ENCODE data around the gene WDR72. TPM values are rescaled to one million over a fixed set of nuclear protein-coding genes. Genes with fewer than 3 reads are reported as not detected.
A peak's percentile ranks its signal among the peaks of the same experiment; 100 is the strongest.

The WDR72 gene
- total and polyA plus RNA-seq, 2 of the 13 experiments (the other 11 are each of a cell fraction or from before 2014, with no cell fraction given): 0.21 to 0.60 TPM

- TF ChIP-seq MXI1 (IDR thresholded peaks at IDR 0.05; ENCODE audit: borderline replicate concordance, low read depth, low read length) (no peak), BORCS8-MEF2B (CRISPR knock-in tag; IDR thresholded peaks at IDR 0.05) (no peak), ZNF367 (CRISPR knock-in tag; IDR thresholded peaks at IDR 0.05; ENCODE audit: borderline replicate concordance) (no peak), ZFP36L2 (CRISPR knock-in tag; IDR thresholded peaks at IDR 0.05) (no peak), ZNF552 (CRISPR knock-in tag; IDR thresholded peaks at IDR 0.05; ENCODE audit: borderline replicate concordance) (no peak), TCF7 (IDR thresholded peaks at IDR 0.05; ENCODE audit: low read depth) (peak; percentile 39; the same call in 1 of the 2 replicates), ZNF691 (CRISPR knock-in tag; IDR thresholded peaks at IDR 0.05; ENCODE audit: borderline replicate concordance, low read depth) (no peak), ZNF282 (IDR thresholded peaks at IDR 0.05; ENCODE audit: partially characterized antibody) (no peak), ADNP (CRISPR knock-in tag; IDR thresholded peaks at IDR 0.05) (no peak), FOXA1 (IDR thresholded peaks at IDR 0.05) (no peak), FOXA1 (CRISPR knock-in tag; IDR thresholded peaks at IDR 0.05) (no peak), SOX6 (IDR thresholded peaks at IDR 0.05) (no peak), SOX6 (CRISPR knock-in tag; IDR thresholded peaks at IDR 0.05) (peak; percentile 91), XRCC5 (optimal IDR thresholded peaks at IDR 0.05; ENCODE audit: low read length) (no peak), RARA (CRISPR knock-in tag; IDR thresholded peaks at IDR 0.05) (peak; percentile 94), ZNF256 (CRISPR knock-in tag; conservative IDR thresholded peaks at IDR 0.05) (no peak), PTBP1 (IDR thresholded peaks at IDR 0.05; ENCODE audit: low read depth, low read length, poor library complexity, severe bottlenecking) (no peak), ZNF672 (CRISPR knock-in tag; IDR thresholded peaks at IDR 0.05) (no peak), POGZ (CRISPR knock-in tag; IDR thresholded peaks at IDR 0.05) (no peak; the same call in 1 of the 2 replicates)
- TF ChIP-seq, protein P1, sequence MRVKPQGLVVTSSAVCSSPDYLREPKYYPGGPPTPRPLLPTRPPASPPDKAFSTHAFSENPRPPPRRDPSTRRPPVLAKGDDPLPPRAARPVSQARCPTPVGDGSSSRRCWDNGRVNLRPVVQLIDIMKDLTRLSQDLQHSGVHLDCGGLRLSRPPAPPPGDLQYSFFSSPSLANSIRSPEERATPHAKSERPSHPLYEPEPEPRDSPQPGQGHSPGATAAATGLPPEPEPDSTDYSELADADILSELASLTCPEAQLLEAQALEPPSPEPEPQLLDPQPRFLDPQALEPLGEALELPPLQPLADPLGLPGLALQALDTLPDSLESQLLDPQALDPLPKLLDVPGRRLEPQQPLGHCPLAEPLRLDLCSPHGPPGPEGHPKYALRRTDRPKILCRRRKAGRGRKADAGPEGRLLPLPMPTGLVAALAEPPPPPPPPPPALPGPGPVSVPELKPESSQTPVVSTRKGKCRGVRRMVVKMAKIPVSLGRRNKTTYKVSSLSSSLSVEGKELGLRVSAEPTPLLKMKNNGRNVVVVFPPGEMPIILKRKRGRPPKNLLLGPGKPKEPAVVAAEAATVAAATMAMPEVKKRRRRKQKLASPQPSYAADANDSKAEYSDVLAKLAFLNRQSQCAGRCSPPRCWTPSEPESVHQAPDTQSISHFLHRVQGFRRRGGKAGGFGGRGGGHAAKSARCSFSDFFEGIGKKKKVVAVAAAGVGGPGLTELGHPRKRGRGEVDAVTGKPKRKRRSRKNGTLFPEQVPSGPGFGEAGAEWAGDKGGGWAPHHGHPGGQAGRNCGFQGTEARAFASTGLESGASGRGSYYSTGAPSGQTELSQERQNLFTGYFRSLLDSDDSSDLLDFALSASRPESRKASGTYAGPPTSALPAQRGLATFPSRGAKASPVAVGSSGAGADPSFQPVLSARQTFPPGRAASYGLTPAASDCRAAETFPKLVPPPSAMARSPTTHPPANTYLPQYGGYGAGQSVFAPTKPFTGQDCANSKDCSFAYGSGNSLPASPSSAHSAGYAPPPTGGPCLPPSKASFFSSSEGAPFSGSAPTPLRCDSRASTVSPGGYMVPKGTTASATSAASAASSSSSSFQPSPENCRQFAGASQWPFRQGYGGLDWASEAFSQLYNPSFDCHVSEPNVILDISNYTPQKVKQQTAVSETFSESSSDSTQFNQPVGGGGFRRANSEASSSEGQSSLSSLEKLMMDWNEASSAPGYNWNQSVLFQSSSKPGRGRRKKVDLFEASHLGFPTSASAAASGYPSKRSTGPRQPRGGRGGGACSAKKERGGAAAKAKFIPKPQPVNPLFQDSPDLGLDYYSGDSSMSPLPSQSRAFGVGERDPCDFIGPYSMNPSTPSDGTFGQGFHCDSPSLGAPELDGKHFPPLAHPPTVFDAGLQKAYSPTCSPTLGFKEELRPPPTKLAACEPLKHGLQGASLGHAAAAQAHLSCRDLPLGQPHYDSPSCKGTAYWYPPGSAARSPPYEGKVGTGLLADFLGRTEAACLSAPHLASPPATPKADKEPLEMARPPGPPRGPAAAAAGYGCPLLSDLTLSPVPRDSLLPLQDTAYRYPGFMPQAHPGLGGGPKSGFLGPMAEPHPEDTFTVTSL (CRISPR knock-in tag; IDR thresholded peaks at IDR 0.05; ENCODE audit: borderline replicate concordance): 0 out of 2 replicates have a peak, but pooled peaks have one; percentile 58
- TF ChIP-seq, protein P2, sequence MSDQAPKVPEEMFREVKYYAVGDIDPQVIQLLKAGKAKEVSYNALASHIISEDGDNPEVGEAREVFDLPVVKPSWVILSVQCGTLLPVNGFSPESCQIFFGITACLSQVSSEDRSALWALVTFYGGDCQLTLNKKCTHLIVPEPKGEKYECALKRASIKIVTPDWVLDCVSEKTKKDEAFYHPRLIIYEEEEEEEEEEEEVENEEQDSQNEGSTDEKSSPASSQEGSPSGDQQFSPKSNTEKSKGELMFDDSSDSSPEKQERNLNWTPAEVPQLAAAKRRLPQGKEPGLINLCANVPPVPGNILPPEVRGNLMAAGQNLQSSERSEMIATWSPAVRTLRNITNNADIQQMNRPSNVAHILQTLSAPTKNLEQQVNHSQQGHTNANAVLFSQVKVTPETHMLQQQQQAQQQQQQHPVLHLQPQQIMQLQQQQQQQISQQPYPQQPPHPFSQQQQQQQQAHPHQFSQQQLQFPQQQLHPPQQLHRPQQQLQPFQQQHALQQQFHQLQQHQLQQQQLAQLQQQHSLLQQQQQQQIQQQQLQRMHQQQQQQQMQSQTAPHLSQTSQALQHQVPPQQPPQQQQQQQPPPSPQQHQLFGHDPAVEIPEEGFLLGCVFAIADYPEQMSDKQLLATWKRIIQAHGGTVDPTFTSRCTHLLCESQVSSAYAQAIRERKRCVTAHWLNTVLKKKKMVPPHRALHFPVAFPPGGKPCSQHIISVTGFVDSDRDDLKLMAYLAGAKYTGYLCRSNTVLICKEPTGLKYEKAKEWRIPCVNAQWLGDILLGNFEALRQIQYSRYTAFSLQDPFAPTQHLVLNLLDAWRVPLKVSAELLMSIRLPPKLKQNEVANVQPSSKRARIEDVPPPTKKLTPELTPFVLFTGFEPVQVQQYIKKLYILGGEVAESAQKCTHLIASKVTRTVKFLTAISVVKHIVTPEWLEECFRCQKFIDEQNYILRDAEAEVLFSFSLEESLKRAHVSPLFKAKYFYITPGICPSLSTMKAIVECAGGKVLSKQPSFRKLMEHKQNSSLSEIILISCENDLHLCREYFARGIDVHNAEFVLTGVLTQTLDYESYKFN (CRISPR knock-in tag; conservative IDR thresholded peaks at IDR 0.05): peak; percentile 79
Observed at GRCh38 chr15:53559364-53560277, 199.8 kb downstream of the WDR72 start (continued).

Measured in HepG2 (cell line).